ENCODE measurements around the gene IL17RD.

DNA sequence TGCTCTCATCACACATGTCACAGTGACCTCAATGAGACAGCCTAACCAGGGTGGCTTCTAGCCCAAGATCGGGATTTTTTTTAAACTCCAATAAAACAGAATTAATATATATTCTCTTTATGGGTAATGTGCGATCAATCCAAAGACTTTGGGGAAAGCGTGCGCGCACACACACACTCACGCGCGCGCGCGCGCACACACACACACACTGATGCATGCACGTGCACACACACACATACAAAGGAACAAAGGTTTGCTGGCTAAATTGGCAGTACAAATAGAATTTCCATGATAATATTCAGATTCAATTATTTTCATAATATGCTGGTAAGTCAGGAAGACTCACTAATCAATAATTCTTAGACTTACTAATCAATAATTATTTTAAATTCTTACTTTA lies 19.3 kb downstream of the IL17RD start:
- TF ChIP-seq, protein P1, sequence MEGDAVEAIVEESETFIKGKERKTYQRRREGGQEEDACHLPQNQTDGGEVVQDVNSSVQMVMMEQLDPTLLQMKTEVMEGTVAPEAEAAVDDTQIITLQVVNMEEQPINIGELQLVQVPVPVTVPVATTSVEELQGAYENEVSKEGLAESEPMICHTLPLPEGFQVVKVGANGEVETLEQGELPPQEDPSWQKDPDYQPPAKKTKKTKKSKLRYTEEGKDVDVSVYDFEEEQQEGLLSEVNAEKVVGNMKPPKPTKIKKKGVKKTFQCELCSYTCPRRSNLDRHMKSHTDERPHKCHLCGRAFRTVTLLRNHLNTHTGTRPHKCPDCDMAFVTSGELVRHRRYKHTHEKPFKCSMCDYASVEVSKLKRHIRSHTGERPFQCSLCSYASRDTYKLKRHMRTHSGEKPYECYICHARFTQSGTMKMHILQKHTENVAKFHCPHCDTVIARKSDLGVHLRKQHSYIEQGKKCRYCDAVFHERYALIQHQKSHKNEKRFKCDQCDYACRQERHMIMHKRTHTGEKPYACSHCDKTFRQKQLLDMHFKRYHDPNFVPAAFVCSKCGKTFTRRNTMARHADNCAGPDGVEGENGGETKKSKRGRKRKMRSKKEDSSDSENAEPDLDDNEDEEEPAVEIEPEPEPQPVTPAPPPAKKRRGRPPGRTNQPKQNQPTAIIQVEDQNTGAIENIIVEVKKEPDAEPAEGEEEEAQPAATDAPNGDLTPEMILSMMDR (IDR thresholded peaks at IDR 0.05): no peak
- TF ChIP-seq EZH2 (IDR thresholded peaks at IDR 0.05) (no peak), EZH2phosphoT487 (IDR thresholded peaks at IDR 0.05) (no peak)
